Measurements from ENCODE around the gene ZNF358. TPM values are rescaled to one million over a fixed set of nuclear protein-coding genes. Genes with fewer than 3 reads are reported as not detected.

The ZNF358 gene
- total and polyA plus RNA-seq, 2 of the 13 experiments (the other 11 are each of a cell fraction or from before 2014, with no cell fraction given), result 9.1 to 37.0 TPM

- TF ChIP-seq USF2 (IDR thresholded peaks at IDR 0.05; ENCODE audit: low read depth, low read length), result peak; percentile 100
- TF ChIP-seq USF2 (CRISPR knock-in tag; IDR thresholded peaks at IDR 0.05; ENCODE audit: borderline replicate concordance), result peak; percentile 99; the same call in 1 of the 2 replicates
- peak; percentile 71; the same call in 1 of the 2 replicates for TF ChIP-seq ZNF275 (CRISPR knock-in tag; IDR thresholded peaks at IDR 0.05; ENCODE audit: borderline replicate concordance)
- no peak for TF ChIP-seq ZXDC (CRISPR knock-in tag; IDR thresholded peaks at IDR 0.05)
- no peak for TF ChIP-seq SRSF4 (IDR thresholded peaks at IDR 0.05; ENCODE audit: low read depth, low read length, poor library complexity, severe bottlenecking)
- TF ChIP-seq AKAP8 (CRISPR knock-in tag; IDR thresholded peaks at IDR 0.05), result no peak
- TF ChIP-seq ZHX1 (CRISPR knock-in tag; IDR thresholded peaks at IDR 0.05; ENCODE audit: low read depth), result peak; percentile 85
- TF ChIP-seq ATF7 (IDR thresholded peaks at IDR 0.05), result no peak
- no peak for TF ChIP-seq ATF7 (CRISPR knock-in tag; IDR thresholded peaks at IDR 0.05)
- peak; percentile 97 for TF ChIP-seq TFAP4 (IDR thresholded peaks at IDR 0.05; ENCODE audit: borderline replicate concordance, low read depth)
- no peak for TF ChIP-seq ZNF282 (IDR thresholded peaks at IDR 0.05; ENCODE audit: partially characterized antibody)
- no peak for TF ChIP-seq TCF7 (IDR thresholded peaks at IDR 0.05; ENCODE audit: low read depth)
- no peak for TF ChIP-seq SMARCE1 (IDR thresholded peaks at IDR 0.05; ENCODE audit: borderline replicate concordance)
- peak; percentile 86 for TF ChIP-seq BRD4 (CRISPR knock-in tag; IDR thresholded peaks at IDR 0.05)
- TF ChIP-seq ZNF839 (CRISPR knock-in tag; IDR thresholded peaks at IDR 0.05; ENCODE audit: borderline replicate concordance), result peak; percentile 17; the same call in 1 of the 2 replicates
- no peak for TF ChIP-seq ARID2 (CRISPR knock-in tag; IDR thresholded peaks at IDR 0.05; ENCODE audit: borderline replicate concordance)
- no peak for TF ChIP-seq ZNF7 (CRISPR knock-in tag; IDR thresholded peaks at IDR 0.05)
These were observed 6.4 kb downstream of the ZNF358 start, which contains the start of gene MCOLN1 (continued) for GRCh38 chr19:7522072-7522922.

Measured in HepG2 (cell line).